GM19328 (cell line): Measurements from ENCODE around the gene FLNC.

Experiments used
- ATAC-seq: cut with Tn5 transposase; IDR thresholded peaks from one replicate; pipeline ENCODE4 v1.9.1; 2021; ENCODE audit warnings: mild to moderate bottlenecking, moderate library complexity; ENCODE audit not compliant: unreplicated experiment

The FLNC gene

DNA sequence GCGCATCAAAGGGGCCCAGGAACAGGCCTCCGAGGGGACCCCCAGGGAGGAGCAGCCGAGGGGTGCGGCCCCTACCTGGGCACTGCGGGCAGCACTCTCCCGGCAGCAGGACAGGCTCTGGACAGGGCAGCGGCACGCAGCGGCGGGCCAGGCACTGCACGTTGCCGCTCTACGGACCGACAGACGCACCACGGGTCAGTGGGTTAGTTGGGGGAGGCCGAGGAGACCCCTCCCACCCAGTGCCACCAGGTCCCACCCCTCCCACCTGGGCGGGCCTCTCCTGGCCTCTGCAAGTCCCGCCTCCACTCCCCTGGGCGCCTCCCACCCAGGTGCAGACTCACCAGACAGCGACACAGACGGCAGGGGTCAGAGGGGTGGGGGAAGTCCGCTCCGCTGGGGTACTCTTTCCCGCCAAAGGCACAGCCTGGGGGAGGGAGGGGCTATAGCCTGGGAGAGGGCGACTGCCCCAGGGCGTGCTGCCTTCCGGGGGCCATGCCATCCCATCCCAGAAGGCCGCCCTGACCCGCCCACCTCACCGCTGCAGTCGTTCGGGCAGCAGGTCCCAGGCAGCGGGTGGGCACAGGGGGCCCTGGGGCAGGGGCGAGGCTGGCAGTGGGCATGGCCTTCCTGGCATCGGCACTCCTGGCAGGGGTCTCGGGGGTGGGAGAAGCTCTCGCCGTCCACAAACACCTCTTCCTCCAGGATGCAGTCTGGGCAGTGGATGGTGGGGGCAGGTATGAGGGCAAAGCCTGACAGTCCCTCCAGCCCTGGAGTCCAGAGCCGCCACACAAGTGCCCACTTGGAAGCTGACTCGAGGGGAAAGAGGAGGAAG is 61.1 kb downstream of the FLNC start:
- ATAC-seq: no peak

DNA sequence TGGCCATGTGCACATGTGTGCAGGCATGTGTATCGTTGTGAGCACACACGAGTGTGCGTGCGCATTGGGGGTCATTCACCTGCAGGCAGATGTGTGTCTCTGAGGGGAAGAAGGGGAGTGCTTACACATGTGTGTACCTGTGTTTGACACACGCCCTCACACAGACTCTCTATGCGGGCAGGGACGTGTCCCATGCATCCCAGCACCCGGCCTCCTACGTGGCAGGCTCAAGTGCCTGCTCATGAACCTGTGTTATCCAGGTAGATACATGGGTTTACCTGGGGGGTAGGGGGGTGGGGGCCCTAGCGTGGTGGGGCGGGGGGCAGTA is 61.7 kb downstream of the FLNC start:
- no peak for ATAC-seq

DNA sequence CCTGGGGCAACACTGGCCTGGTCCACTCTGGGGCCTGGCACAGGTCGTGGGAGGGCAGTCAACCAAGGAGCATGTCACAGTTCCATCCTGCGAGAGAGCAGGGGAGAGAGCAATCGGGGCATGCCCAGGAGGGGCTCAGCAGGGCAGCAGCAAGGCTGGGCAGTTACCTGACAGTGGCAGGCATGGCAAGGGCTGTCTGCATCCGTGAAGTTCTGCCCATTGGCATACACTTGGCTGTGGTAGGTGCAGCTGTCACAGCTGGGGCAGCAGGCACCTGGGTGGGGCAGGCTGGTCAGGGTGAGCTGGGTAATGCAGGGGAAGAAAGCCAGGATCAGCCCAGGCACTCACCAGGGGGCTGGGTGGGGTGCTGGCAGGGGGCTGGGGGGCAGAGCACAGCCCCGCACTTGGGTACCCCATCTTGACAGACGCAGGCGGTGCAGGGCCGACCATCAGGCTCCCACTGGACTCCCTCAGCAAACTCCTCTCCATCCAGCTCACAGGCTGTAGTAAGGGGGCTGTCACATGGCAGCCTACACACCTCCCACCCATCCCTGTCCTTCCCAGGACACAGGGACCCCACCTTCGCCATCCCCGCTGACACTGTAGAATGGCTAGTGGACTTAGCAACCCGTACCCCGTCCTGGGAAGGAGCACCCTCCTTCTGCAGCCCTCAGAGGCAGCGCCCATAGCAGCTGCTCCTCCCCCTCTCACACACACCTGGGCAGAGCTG is 62.5 kb downstream of the FLNC start:
- no peak for ATAC-seq

DNA sequence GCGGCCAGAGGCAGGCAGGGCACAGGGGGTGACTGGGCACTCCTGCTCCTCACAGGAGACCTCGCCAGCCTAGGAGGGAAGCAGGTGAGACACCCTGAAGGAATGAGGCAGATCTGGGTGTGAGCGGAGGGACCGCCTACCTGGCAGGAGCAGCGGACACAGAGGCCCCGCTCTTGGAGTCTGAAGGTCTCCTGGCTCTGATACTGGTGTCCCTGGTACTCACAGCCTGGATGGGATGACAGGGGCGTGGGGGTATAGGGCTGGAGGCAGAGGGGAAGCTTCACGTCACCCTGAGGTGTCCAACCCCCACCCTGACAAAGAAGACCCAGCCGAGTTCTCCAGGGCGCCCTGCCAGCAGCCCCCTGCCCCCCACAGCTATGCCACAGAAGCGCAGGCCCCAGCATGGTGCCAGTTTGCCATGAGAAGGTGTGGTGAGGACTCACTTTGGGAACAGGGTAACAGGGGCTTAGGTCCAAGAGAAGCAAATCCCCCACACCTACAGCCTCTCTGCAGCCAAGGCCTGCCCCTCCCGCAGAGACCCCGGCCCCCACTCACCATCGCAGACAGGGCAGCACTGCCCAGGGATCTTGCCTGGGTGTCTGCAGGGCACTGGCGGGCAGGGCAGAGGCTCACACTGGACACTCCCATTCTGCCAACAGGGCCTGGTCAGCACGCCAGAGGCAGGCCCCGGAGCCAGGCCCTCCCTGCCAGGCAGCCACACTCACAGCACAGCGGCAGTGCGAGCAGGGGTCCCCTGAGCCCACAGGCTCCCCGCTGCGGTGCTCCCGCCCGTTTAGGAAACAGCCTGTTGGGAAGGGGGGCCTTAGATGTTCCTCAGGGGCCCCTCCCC is 63.3 kb downstream of the FLNC start:
- no peak for ATAC-seq

DNA sequence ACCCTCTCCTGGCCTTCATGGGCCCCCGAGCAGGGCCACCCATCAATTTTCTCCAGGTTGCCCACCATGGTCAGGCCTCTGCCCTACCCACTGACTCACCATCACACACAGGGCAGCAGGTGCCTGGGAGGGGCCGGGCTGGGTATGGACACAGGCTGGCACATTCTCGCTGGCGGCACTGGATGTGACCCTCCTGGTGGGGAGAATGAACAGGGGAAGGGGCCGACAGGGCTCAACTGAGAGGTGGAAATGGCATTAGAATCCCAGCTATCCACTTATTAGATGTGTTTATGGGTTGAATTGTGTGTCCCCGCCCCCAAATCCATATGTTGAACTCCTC is 63.9 kb downstream of the FLNC start:
- no peak for ATAC-seq

DNA sequence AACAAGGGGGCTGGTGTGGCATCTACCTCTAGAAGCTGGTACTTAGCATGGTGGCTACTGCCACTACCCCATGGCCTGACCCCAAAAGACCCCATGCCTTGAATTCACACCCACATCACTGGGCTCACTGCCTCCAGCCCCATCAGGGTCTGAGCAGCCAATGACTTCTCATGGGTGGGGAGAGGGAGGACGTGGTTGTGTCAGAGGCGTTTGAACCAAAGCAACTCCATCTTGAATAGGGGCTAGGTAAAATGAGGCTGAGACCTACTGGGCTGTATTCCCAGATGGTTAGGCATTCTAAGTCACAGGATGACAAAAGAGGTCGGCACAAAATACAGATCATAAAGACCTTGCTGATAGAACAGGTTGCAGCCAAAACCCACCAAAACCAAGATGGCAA is 65.1 kb downstream of the FLNC start:
- no peak for ATAC-seq

DNA sequence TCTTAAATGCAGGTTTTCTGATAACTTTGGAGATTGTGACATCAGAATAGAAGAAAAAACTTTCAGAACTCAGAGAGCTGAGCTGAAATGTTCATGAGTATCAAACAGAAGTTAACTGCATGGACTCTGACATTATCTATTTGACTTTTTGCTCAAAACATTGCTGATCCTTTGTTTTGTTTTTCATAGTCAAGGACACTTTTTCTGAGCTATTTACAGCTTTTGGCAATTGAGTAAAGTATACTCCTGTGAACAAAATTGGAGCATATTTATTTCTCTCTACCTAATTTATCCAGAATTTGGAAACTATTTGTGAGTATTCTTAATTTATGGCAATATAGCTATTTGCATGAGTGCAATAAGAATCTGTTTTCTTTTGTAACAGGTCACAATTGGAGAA is 69.2 kb downstream of the FLNC start:
- ATAC-seq: no peak

DNA sequence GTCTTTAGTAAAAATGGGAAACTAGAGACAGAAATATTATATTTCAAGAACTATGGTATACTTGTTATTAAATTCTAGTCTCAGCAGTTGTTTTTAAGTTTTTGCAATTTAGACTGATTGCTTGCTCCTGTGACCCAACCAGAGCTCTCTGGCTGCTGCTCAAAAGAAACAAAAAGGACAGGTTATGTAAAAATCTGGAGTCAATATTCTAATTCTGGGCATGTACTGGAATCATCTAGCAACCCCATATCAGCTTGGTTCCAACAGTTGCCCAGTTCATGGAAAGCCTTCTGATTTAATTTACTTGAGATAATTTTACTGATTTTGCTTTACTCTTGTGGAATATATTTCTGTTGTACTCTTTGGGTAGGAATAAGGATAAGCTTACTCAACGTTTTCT is 70.0 kb downstream of the FLNC start:
- ATAC-seq: no peak

DNA sequence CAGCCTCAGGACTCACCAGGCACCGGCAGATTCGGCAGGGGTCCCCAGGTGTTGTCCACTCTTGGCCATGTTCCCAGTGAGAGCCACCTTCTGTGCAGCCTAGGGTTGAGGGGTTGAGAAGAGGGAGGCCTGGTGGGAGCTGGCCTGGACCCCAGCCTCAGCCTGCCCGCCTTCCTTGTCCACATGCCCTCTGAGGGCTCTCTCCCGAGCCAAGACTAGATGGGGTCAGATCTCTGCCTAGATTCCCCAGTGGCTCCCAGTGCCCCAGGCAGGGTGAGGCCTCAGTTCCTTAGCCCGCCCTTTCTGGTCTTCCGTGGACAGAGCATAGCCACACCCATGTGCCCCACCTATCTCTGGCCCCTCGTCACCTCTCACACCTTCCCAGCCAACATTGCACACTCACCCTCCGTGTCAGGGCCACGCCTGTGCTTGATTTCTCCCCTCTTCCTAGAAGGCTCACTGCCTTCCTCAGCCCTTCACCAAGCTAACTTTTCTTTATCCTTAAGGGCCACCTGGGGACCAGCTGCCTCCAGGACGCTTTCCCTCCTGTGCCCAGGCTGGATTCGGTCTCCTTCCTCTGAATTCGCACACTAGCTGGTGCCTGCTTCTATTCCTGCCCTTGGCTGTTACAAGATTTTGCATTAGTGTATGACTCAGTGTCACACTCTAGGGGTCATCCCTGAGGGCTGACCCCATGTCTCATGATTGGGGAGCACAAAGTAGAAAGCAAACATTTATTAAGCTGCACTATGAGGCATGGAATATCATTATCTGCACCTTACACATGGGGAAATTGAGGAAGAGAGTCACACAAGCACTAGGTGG is 72.8 kb downstream of the FLNC start:
- no peak for ATAC-seq

DNA sequence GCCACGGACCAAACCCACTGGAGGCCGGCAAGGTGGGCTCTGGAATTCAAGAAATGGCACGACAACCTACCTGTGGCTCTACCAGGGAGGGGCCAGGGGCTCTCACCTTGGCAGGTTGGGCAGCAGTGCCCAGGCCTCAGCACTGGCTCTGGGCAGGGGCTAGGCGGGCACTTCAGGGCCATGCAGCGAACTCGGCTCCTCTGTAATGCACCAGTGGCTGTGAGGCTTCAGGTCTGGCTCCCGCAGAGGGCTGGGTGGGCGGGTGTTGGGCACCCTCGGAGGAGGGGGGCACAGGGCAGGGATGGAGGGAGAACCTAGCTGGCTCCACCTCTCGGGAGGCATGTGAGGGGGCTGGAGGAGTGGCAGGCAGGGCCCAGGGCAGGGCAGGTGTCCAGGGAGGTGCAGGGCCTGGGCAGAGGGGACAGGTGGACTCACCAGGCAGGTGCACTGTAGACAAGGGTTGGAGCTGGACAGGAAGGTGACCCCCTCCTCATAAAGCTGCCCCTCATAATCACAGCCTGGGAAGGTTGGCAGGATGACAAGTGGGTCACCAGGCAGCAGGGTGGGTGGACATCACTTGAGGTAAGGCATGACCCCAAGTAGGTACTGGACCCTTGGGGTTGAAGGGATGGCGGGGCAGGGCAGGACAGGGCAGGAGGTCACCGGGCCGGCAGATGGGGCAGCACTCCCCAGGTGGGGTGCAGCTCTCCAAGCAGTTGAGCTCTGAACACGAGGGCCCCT is 73.6 kb downstream of the FLNC start:
- ATAC-seq: no peak

DNA sequence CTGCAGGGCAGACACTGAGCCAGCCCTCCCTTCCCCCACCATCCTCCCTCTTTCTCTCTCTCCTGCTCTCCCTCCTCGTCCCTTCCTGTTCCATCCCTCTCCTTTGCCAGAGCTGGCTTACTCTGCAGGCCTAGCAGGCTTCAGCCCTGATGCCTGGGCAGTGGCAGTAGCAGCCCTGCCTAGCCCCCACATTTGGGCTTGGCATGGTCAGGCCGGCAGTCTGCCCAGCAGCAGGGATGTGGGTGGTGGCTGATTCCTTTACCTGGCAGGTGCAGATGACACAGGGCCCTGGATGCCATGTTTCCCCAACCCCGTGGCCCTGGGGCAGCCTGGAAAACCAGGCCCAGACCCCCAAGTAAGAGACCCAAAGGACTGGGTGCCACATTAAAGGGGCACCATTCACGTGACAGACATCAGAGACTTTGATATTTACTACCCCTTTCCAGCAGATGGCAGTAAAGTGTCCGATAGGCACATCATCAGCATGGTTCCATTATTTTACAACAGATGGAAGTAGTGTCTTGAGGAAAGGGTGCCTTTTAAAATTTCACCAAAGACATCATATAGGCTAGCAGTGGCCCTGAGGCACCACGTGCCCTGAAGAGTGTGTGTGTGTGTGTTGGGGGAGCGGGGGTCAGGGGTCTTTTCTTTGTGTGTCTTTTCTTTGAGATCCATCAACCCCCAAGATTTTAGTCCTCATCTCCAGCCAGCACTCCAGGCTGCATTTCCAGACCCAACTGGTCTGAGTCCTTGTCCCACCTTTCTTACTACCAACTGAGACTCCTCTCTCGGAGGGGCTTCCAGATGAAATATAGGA is 74.4 kb downstream of the FLNC start:
- ATAC-seq: no peak

DNA sequence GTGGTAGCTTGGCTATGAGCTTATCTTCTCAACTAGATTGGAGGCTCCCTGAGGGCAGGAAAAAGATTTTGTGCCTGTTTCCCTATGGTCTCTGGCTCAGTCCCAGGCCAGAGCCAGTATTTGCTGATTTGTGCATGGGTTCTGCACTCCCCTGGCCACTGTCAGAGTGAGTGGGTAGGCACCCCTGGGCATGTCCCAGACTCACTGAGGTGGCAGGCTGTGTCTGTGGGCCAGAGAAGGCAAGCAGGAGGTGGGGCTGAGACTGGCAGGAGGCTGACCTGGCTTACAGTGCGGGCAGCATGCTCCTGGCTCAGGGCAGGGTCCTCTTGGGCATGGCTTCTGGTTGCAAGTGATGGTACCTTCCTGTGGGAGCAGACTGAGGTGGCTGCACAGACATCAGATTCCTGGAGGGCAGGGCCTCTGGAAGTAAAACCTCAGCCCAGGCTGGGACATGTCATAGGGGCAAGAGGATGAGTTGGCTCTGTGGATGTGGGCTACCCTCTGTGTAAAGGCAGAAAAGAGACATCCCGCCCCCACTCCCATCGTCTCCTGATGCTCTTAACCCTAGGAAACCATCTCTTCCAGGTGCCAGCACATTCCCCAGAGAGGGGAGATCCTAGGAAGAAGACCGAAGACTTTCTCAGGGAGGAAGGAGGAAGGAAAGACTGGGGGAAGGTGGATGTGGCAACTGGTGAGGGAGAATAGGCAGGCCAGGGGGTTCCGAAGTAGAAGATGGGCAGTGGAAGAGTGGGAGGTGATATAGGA is 76.0 kb downstream of the FLNC start:
- ATAC-seq: no peak

DNA sequence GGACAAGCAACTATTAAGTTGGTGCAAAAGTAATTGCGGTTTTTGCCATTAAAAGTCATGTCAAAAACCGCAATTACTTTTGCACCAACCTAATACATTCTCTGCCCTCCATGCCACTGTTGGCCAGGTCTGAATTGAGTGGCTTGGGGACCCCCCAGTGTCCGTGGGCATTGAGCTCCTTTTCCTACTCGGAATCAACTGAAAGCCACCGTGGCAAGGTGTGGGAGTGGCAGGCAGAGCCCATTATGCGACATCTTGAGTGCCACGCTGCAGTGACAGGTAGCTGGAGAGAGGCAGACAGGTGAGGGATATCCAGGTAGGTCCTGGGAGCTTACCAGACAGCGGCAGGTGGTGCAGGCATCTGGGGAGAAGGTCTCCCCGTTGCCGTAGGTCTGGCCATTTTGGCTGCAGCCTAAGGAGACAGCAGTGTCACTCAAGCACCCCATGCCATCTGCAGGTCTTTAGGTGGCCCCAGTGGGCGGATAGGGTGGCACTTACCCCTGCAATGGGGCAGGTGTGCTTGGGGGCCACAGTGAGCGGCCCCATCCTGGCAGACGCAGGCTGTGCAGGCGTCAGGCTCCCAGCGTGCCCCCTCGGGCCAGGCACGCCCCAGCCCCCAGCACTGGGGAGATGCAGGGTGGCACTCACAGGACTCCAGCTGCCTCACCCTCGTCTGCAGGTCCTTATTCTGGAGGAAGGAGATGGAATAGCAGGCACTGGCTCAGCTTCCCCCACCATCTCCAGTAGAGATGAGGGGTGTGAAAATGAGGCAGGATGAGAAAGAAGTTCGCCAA is 76.8 kb downstream of the FLNC start:
- ATAC-seq: no peak
